Stimulated activated CD4-positive, alpha-beta T cell treated with anti-CD3 and anti-CD28 coated beads, Interleukin-12 subunit alpha, Interleukin-12 subunit beta, amount 100 ng/mL, for 4 hours (primary cell): Measurements from ENCODE around the gene APLP2.
"Not testable (repeated sequence)": the region's sequence is repeated elsewhere in the genome, so short reads cannot be mapped to it uniquely, and the experiment has no call there.

ENCODE experiments used
- DNase-seq: peaks from one replicate; pipeline ENCODE4 v3.0.0-alpha.2; 2020

Gene APLP2

GRCh38 chr11:130094614-130095013 lies 24.9 kb downstream of the APLP2 start:
- no peak for DNase-seq

- DNase-seq: no peak
Measured at GRCh38 chr11:130095326-130095725, 25.6 kb downstream of the APLP2 start.

GRCh38 chr11:130096042-130096441 lies 26.3 kb downstream of the APLP2 start:
- no peak for DNase-seq

- no peak for DNase-seq
Measured at GRCh38 chr11:130096823-130097222, 27.1 kb downstream of the APLP2 start.

GRCh38 chr11:130097285-130097684 lies 27.6 kb downstream of the APLP2 start:
- no peak for DNase-seq

- DNase-seq: no peak
Measured at GRCh38 chr11:130099356-130099755, 29.7 kb downstream of the APLP2 start.

GRCh38 chr11:130100381-130101095 lies 30.8 kb downstream of the APLP2 start:
- no peak for DNase-seq

- DNase-seq: no peak
Measured at GRCh38 chr11:130101661-130102060, 32.0 kb downstream of the APLP2 start.

- DNase-seq: no peak
Measured at GRCh38 chr11:130102301-130103249, 32.9 kb downstream of the APLP2 start.

GRCh38 chr11:130103296-130103814 lies 33.7 kb downstream of the APLP2 start:
- no peak for DNase-seq

- DNase-seq: no peak
Measured at GRCh38 chr11:130106381-130106780, 36.7 kb downstream of the APLP2 start.

- DNase-seq: not testable (repeated sequence)
Measured at GRCh38 chr11:130108671-130109070, 39.0 kb downstream of the APLP2 start.

GRCh38 chr11:130109386-130109785 lies 39.7 kb downstream of the APLP2 start:
- no peak for DNase-seq

- DNase-seq: no peak
Measured at GRCh38 chr11:130110339-130111108, 40.8 kb downstream of the APLP2 start.

- no peak for DNase-seq
Measured at GRCh38 chr11:130112071-130112830, 42.6 kb downstream of the APLP2 start.

- DNase-seq: no peak
Measured at GRCh38 chr11:130114281-130114680, 44.6 kb downstream of the APLP2 start.

GRCh38 chr11:130114726-130115125 lies 45.0 kb downstream of the APLP2 start:
- DNase-seq: no peak

GRCh38 chr11:130115218-130115617 lies 45.5 kb downstream of the APLP2 start:
- no peak for DNase-seq

- no peak for DNase-seq
Measured at GRCh38 chr11:130118165-130118564, 48.5 kb downstream of the APLP2 start.

- no peak for DNase-seq
Measured at GRCh38 chr11:130118636-130119387, 49.1 kb downstream of the APLP2 start.

GRCh38 chr11:130120045-130120444 lies 50.4 kb downstream of the APLP2 start:
- DNase-seq: no peak
